ENCODE measurements around the gene ZDHHC12.
A peak's percentile ranks its signal among the peaks of the same experiment; 100 is the strongest.

Gene ZDHHC12

GRCh38 chr9:128750926-128751595 is 27.1 kb upstream of the ZDHHC12 start:
- Mint-ChIP-seq H3K4me1 (ENCODE audit: low read depth in 2 of 2) (no peaks in the 10 kb centered on the region), H3K27ac (no peak overlapping the region), H3K9me3 (no peaks in the 10 kb centered on the region), H3K27me3 (no peaks in the 10 kb centered on the region), H3K36me3 (ENCODE audit: insufficient read depth) (peaks cover 17% of the 10 kb centered on the region), H3K4me3 (no peak overlapping the region)
- ATAC-seq (replicated peaks) (no peak), DNase-seq (no peak)

- no peaks in the 10 kb centered on the region for H3K27me3 Mint-ChIP-seq
- no peak overlapping the region for H3K4me3 Mint-ChIP-seq
Observed at GRCh38 chr9:128747241-128747640, 23.3 kb upstream of the ZDHHC12 start.

GRCh38 chr9:128743421-128743820 is 19.5 kb upstream of the ZDHHC12 start:
- ATAC-seq (replicated peaks) (no peak), DNase-seq (no peak)
- Mint-ChIP-seq H3K36me3 (ENCODE audit: insufficient read depth) (peaks cover 27% of the 10 kb centered on the region), H3K4me3 (no peak overlapping the region), H3K9me3 (no peaks in the 10 kb centered on the region), H3K4me1 (ENCODE audit: low read depth in 2 of 2) (no peaks in the 10 kb centered on the region), H3K27ac (no peak overlapping the region), H3K27me3 (no peaks in the 10 kb centered on the region)

More at GRCh38 chr9:128747241-128747640, 23.3 kb upstream of the ZDHHC12 start:
- no peak for DNase-seq
- Mint-ChIP-seq H3K9me3 (no peaks in the 10 kb centered on the region), H3K4me1 (ENCODE audit: low read depth in 2 of 2) (no peaks in the 10 kb centered on the region), H3K27ac (no peak overlapping the region), H3K36me3 (ENCODE audit: insufficient read depth) (peaks cover 16% of the 10 kb centered on the region)
- no peak for ATAC-seq (replicated peaks)

- DNase-seq, result no peak
- Mint-ChIP-seq H3K4me1 (ENCODE audit: low read depth in 2 of 2) (no peaks in the 10 kb centered on the region), H3K27me3 (no peaks in the 10 kb centered on the region), H3K27ac (no peak overlapping the region), H3K9me3 (no peaks in the 10 kb centered on the region), H3K4me3 (no peak overlapping the region), H3K36me3 (ENCODE audit: insufficient read depth) (peaks cover 18% of the 10 kb centered on the region)
- ATAC-seq (replicated peaks), result no peak
Observed at GRCh38 chr9:128742401-128742800, 18.5 kb upstream of the ZDHHC12 start.

- H3K27ac Mint-ChIP-seq, result no peak overlapping the region
- no peaks in the 10 kb centered on the region for H3K9me3 Mint-ChIP-seq
- no peak overlapping the region for H3K4me3 Mint-ChIP-seq
- peaks cover 32% of the 10 kb centered on the region for H3K36me3 Mint-ChIP-seq (ENCODE audit: insufficient read depth)
- no peak for ATAC-seq (replicated peaks)
- H3K27me3 Mint-ChIP-seq, result no peaks in the 10 kb centered on the region
- DNase-seq, result no peak
- H3K4me1 Mint-ChIP-seq (ENCODE audit: low read depth in 2 of 2), result peaks cover 2 to 3% of the 10 kb centered on the region in 2 donors
Observed at GRCh38 chr9:128735373-128735772, 11.4 kb upstream of the ZDHHC12 start.

GRCh38 chr9:128733256-128733655 is 9.3 kb upstream of the ZDHHC12 start:
- no peak for ATAC-seq (replicated peaks)
- no peak for DNase-seq

GRCh38 chr9:128732576-128732975 is 8.6 kb upstream of the ZDHHC12 start:
- no peak overlapping the region for H3K4me3 Mint-ChIP-seq
- no peaks in the 10 kb centered on the region for H3K27me3 Mint-ChIP-seq
- H3K27ac Mint-ChIP-seq, result no peak overlapping the region
- ATAC-seq (replicated peaks) (no peak), DNase-seq (no peak)
- no peaks in the 10 kb centered on the region for H3K9me3 Mint-ChIP-seq
- H3K36me3 Mint-ChIP-seq (ENCODE audit: insufficient read depth), result peaks cover 27% of the 10 kb centered on the region
- H3K4me1 Mint-ChIP-seq (ENCODE audit: low read depth in 2 of 2), result peaks cover 2 to 7% of the 10 kb centered on the region in 2 donors

More at GRCh38 chr9:128733256-128733655, 9.3 kb upstream of the ZDHHC12 start:
- Mint-ChIP-seq H3K36me3 (ENCODE audit: insufficient read depth) (peaks cover 27% of the 10 kb centered on the region), H3K27me3 (no peaks in the 10 kb centered on the region), H3K4me3 (no peak overlapping the region), H3K27ac (no peak overlapping the region), H3K9me3 (no peaks in the 10 kb centered on the region), H3K4me1 (ENCODE audit: low read depth in 2 of 2) (peaks cover 2 to 7% of the 10 kb centered on the region in 2 donors)

GRCh38 chr9:128731691-128732090 is 7.8 kb upstream of the ZDHHC12 start:
- Mint-ChIP-seq H3K27me3 (no peaks in the 10 kb centered on the region), H3K4me1 (ENCODE audit: low read depth in 2 of 2) (peaks cover 3 to 7% of the 10 kb centered on the region in 2 donors), H3K4me3 (no peak overlapping the region), H3K9me3 (no peaks in the 10 kb centered on the region), H3K27ac (no peak overlapping the region), H3K36me3 (ENCODE audit: insufficient read depth) (peaks cover 22% of the 10 kb centered on the region)
- ATAC-seq (replicated peaks) (no peak), DNase-seq (no peak)

- Mint-ChIP-seq H3K4me1 (ENCODE audit: low read depth in 2 of 2) (peaks cover 3 to 7% of the 10 kb centered on the region in 2 donors), H3K9me3 (no peaks in the 10 kb centered on the region), H3K36me3 (ENCODE audit: insufficient read depth) (peaks cover 19% of the 10 kb centered on the region), H3K27me3 (no peaks in the 10 kb centered on the region), H3K4me3 (no peak overlapping the region), H3K27ac (no peak overlapping the region)
- DNase-seq, result no peak
- ATAC-seq (replicated peaks), result no peak
Observed at GRCh38 chr9:128731093-128731492, 7.2 kb upstream of the ZDHHC12 start.

GRCh38 chr9:128729766-128730517 is 6.0 kb upstream of the ZDHHC12 start:
- peaks cover 17% of the 10 kb centered on the region for H3K36me3 Mint-ChIP-seq (ENCODE audit: insufficient read depth)
- H3K27ac Mint-ChIP-seq, result peak overlapping the region in 1 of 2 donors; percentile 9

GRCh38 chr9:128729302-128729701 is 5.4 kb upstream of the ZDHHC12 start:
- no peaks in the 10 kb centered on the region for H3K27me3 Mint-ChIP-seq
- peak overlapping the region in 1 of 2 donors; percentile 9 for H3K27ac Mint-ChIP-seq
- peaks cover 15% of the 10 kb centered on the region for H3K36me3 Mint-ChIP-seq (ENCODE audit: insufficient read depth)
- DNase-seq, result no peak
- ATAC-seq (replicated peaks), result no peak
- H3K4me3 Mint-ChIP-seq, result no peak overlapping the region
- peaks cover 11% of the 10 kb centered on the region in 2 donors for H3K4me1 Mint-ChIP-seq (ENCODE audit: low read depth in 2 of 2)
- H3K9me3 Mint-ChIP-seq, result no peaks in the 10 kb centered on the region

More at GRCh38 chr9:128729766-128730517, 6.0 kb upstream of the ZDHHC12 start:
- no peaks in the 10 kb centered on the region for H3K27me3 Mint-ChIP-seq
- H3K4me3 Mint-ChIP-seq, result no peak overlapping the region
- no peaks in the 10 kb centered on the region for H3K9me3 Mint-ChIP-seq
- peaks cover 4 to 7% of the 10 kb centered on the region in 2 donors for H3K4me1 Mint-ChIP-seq (ENCODE audit: low read depth in 2 of 2)
- DNase-seq (no peak), ATAC-seq (replicated peaks) (no peak)

- Mint-ChIP-seq H3K36me3 (ENCODE audit: insufficient read depth) (peaks cover 17% of the 10 kb centered on the region), H3K27me3 (no peaks in the 10 kb centered on the region), H3K4me3 (no peak overlapping the region), H3K9me3 (no peaks in the 10 kb centered on the region), H3K4me1 (ENCODE audit: low read depth in 2 of 2) (peaks cover 16% of the 10 kb centered on the region in 2 donors), H3K27ac (no peak overlapping the region)
- no peak for ATAC-seq (replicated peaks)
- no peak for DNase-seq
Observed at GRCh38 chr9:128728298-128728697, 4.4 kb upstream of the ZDHHC12 start.

GRCh38 chr9:128727640-128728248 is 3.8 kb upstream of the ZDHHC12 start:
- H3K4me1 Mint-ChIP-seq (ENCODE audit: low read depth in 2 of 2), result peaks cover 21% of the 10 kb centered on the region in 2 donors
- H3K9me3 Mint-ChIP-seq, result no peaks in the 10 kb centered on the region
- H3K4me3 Mint-ChIP-seq, result no peak overlapping the region
- DNase-seq, result no peak
- H3K27me3 Mint-ChIP-seq, result no peaks in the 10 kb centered on the region
- H3K36me3 Mint-ChIP-seq (ENCODE audit: insufficient read depth), result peaks cover 17% of the 10 kb centered on the region
- ATAC-seq (replicated peaks), result no peak
- no peak overlapping the region for H3K27ac Mint-ChIP-seq

Data from effector memory CD8-positive, alpha-beta T cell (primary cell).